ENCODE measurements around the gene P2RY8. TPM values are rescaled to one million over a fixed set of nuclear protein-coding genes. Genes with fewer than 3 reads are reported as not detected.
"Not testable (repeated sequence)": the region's sequence is repeated elsewhere in the genome, so short reads cannot be mapped to it uniquely, and the experiment has no call there.

Gene P2RY8
- total RNA-seq, 1 donor = not detected

- not testable (repeated sequence) for H3K27me3 ChIP-seq (ENCODE audit: insufficient read depth, low read length); DNase-seq (ENCODE audit: insufficient read length, low spot score, missing footprints); H2AFZ ChIP-seq (ENCODE audit: low read length); H3K9me3 ChIP-seq (ENCODE audit: low read depth, low read length); H3K4me1 ChIP-seq (ENCODE audit: insufficient read depth, low read length); H3K4me2 ChIP-seq (ENCODE audit: insufficient read depth, low read length); H3K27ac ChIP-seq (ENCODE audit: low read depth, low read length); H3K4me3 ChIP-seq (ENCODE audit: insufficient read depth, low read length); H3K36me3 ChIP-seq (ENCODE audit: insufficient read depth, low read length)
- peaks cover 12% of the 10 kb centered on the region for H4K20me1 ChIP-seq (ENCODE audit: insufficient read depth, low read length)
- H3K79me2 ChIP-seq (ENCODE audit: insufficient read depth, low read length) = peaks cover 70% of the 10 kb centered on the region
Observed at GRCh38 chrX:1447969-1448572, 88.9 kb downstream of the P2RY8 start.

GRCh38 chrX:1446984-1447968 is 89.7 kb downstream of the P2RY8 start:
- not testable (repeated sequence) for H3K4me1 ChIP-seq (ENCODE audit: insufficient read depth, low read length); H3K4me3 ChIP-seq (ENCODE audit: insufficient read depth, low read length); H3K4me2 ChIP-seq (ENCODE audit: insufficient read depth, low read length); H3K36me3 ChIP-seq (ENCODE audit: insufficient read depth, low read length); H3K27me3 ChIP-seq (ENCODE audit: insufficient read depth, low read length); H3K27ac ChIP-seq (ENCODE audit: low read depth, low read length); H2AFZ ChIP-seq (ENCODE audit: low read length); H3K9me3 ChIP-seq (ENCODE audit: low read depth, low read length); DNase-seq (ENCODE audit: insufficient read length, low spot score, missing footprints)
- Histone ChIP-seq H3K79me2 (ENCODE audit: insufficient read depth, low read length) (peaks cover 74% of the 10 kb centered on the region), H4K20me1 (ENCODE audit: insufficient read depth, low read length) (peaks cover 18% of the 10 kb centered on the region)

- no peaks in the 10 kb centered on the region for H3K27me3 ChIP-seq (ENCODE audit: insufficient read depth, low read length)
- H3K4me3 ChIP-seq (ENCODE audit: insufficient read depth, low read length) = no peak overlapping the region
- H3K27ac ChIP-seq (ENCODE audit: low read depth, low read length) = no peak overlapping the region
- peaks cover 10% of the 10 kb centered on the region for H3K36me3 ChIP-seq (ENCODE audit: insufficient read depth, low read length)
- no peak for TF ChIP-seq CTCF (IDR thresholded peaks at IDR 0.05; ENCODE audit: extremely low read depth, low read depth, low read length)
- no peaks in the 10 kb centered on the region for H3K9me3 ChIP-seq (ENCODE audit: low read depth, low read length)
- H3K79me2 ChIP-seq (ENCODE audit: insufficient read depth, low read length) = peaks cover 50% of the 10 kb centered on the region
- peaks cover 9% of the 10 kb centered on the region for H4K20me1 ChIP-seq (ENCODE audit: insufficient read depth, low read length)
- no peak overlapping the region for H2AFZ ChIP-seq (ENCODE audit: low read length)
- no peaks in the 10 kb centered on the region for H3K4me1 ChIP-seq (ENCODE audit: insufficient read depth, low read length)
- H3K4me2 ChIP-seq (ENCODE audit: insufficient read depth, low read length) = no peak overlapping the region
- no peak for DNase-seq (ENCODE audit: insufficient read length, low spot score, missing footprints)
Observed at GRCh38 chrX:1444561-1445500, 92.2 kb downstream of the P2RY8 start.

GRCh38 chrX:1443496-1444075 is 93.4 kb downstream of the P2RY8 start:
- Histone ChIP-seq H3K4me2 (ENCODE audit: insufficient read depth, low read length) (no peak overlapping the region), H3K9me3 (ENCODE audit: low read depth, low read length) (no peaks in the 10 kb centered on the region), H3K27me3 (ENCODE audit: insufficient read depth, low read length) (no peaks in the 10 kb centered on the region), H3K27ac (ENCODE audit: low read depth, low read length) (no peak overlapping the region), H3K4me1 (ENCODE audit: insufficient read depth, low read length) (no peaks in the 10 kb centered on the region), H3K36me3 (ENCODE audit: insufficient read depth, low read length) (peaks cover 9% of the 10 kb centered on the region), H3K79me2 (ENCODE audit: insufficient read depth, low read length) (peaks cover 37% of the 10 kb centered on the region), H4K20me1 (ENCODE audit: insufficient read depth, low read length) (peaks cover 9% of the 10 kb centered on the region), H2AFZ (ENCODE audit: low read length) (no peak overlapping the region), H3K4me3 (ENCODE audit: insufficient read depth, low read length) (no peak overlapping the region)
- DNase-seq (ENCODE audit: insufficient read length, low spot score, missing footprints) = no peak
- no peak for TF ChIP-seq CTCF (IDR thresholded peaks at IDR 0.05; ENCODE audit: extremely low read depth, low read depth, low read length)
